GM21528 (cell line): ENCODE measurements around the gene TNIK.

Experiments
- ATAC-seq: cut with Tn5 transposase; IDR thresholded peaks from one replicate; pipeline ENCODE4 v1.9.1; 2021; ENCODE audit warnings: mild to moderate bottlenecking, moderate library complexity; ENCODE audit not compliant: unreplicated experiment, low FRiP score

TNIK gene

GRCh38 chr3:171268677-171269076 lies 191.5 kb downstream of the TNIK start:
- ATAC-seq: no peak

- no peak for ATAC-seq
These were observed 193.1 kb downstream of the TNIK start for GRCh38 chr3:171267104-171267503.

DNA sequence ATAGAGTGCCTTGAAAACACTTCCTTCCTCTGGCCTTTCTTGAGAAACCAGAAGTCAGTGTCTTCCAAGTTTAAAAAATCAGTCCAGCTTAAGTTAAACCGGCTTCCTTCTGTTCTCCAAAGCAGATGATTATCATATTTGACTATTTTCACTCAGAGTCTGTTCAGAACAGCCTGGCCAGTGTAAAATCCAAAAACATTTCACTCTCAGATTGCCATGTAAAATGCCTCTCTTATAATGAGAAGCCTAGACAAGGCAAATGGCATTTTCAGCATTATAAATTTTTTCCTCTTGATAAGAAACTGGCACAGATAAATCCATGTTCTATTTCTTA lies 193.5 kb downstream of the TNIK start:
- no peak for ATAC-seq

- ATAC-seq: no peak
These were observed 194.0 kb downstream of the TNIK start for GRCh38 chr3:171266034-171266739.

DNA sequence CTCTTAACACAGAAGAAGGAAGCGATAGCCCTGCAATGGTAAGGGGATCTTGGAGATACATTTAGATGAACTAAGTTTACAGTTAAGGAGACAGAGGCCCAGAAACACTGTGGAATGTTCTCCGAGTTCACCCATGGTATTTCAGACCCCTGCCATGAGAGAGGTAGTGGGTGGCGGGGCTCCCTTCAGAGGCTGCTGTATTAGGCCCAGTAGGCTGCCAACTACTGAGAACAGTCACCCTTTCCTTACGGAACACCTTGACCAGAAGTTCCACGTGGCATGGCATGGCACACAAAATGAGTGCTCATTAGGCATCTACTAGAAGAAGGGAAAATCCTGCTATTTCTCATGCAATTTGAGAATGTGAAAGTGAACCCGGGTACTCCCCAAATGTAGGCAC lies 195.4 kb downstream of the TNIK start:
- no peak for ATAC-seq

DNA sequence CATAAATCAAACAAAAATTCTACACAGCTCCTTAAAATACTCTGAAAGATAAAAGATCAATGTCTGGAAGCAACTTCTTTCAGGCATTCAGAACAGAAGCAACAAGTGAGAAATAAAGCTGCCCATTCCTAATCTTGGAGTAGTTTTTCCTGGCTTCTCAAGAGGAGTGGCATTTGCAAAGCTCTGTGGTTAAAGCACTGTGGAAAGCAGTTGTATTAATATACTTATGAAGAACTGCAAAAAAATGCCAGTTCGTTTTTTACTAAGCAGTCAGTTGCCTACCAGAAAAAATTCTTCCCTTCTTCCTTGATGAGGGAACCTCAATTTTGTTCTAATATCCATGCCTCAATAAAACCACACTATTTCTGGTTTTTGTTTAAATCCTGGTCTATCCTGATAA lies 197.8 kb downstream of the TNIK start:
- no peak for ATAC-seq

DNA sequence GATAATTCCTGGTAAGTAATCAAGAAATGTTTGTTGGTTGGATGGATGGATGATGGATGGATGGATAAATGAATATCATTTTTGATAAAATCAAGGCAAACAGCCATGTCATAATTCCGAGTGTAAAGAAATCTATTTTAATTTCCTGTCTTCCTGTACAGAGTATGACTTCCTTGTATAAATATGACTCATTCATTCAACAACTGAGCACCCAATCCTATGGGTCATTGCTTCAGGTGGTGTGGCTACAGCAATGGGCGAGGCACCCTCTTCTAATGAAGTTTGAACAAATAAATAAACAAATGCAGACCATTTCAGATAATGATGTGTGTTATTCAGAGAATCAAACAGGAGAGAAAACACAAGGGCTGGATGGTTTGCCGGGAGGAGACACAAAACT lies 198.7 kb downstream of the TNIK start:
- ATAC-seq: no peak

DNA sequence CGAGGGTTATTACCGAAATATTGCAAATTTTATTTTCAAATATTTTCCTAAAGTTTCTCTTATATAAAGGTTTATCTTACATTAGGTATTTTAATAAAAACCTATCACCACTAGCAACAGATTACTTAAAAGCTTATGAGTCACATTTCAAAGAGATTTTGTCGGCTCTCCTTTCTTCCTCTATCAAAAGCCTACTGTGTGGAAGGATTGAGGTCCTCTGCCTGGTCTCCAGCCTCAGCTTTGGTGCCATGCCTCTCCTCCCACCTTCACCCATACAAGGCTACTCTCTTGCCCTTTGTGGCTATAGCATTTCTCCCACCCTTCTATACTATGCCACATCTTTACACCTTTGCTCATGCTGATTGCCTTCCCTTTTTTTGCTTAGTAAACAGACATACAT lies 199.3 kb downstream of the TNIK start:
- no peak for ATAC-seq

DNA sequence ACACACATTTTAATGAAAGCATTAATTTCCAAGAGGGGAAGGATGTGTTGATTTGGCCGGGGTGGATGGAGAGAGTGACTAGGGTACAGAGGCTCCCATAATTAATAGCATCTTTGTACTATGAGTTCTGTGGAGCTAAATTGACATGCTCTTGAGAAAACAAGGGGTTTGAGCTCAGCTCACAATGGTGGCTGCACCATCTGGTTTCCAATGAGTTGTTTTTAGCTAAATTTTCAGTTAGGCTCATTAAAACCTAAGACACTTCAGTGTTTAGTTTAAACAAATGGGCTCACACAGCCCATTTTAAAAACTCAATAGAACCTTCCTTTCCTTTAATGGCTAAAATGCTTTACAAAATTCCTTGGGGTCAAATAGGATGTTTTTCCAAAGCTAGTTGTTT lies 199.7 kb downstream of the TNIK start:
- no peak for ATAC-seq

DNA sequence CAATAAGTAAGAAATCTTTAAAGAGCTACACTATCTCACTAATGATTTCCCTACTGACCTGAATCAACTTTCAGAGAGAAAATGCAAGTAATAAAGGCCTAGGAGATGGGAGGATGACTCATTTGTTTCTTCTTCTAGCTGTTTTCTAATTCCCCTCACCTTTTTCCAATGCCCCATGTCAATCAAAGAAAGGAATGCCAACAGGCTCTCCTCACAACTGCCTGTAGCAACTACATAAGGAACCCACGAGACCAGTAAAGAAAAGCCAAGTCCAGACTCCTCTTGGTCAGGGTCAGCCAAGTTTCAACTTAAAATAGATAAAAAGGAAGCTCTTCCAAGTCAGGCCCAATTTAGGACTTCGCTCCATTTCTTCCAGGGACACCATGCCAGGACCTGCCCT lies 201.9 kb downstream of the TNIK start:
- no peak for ATAC-seq

DNA sequence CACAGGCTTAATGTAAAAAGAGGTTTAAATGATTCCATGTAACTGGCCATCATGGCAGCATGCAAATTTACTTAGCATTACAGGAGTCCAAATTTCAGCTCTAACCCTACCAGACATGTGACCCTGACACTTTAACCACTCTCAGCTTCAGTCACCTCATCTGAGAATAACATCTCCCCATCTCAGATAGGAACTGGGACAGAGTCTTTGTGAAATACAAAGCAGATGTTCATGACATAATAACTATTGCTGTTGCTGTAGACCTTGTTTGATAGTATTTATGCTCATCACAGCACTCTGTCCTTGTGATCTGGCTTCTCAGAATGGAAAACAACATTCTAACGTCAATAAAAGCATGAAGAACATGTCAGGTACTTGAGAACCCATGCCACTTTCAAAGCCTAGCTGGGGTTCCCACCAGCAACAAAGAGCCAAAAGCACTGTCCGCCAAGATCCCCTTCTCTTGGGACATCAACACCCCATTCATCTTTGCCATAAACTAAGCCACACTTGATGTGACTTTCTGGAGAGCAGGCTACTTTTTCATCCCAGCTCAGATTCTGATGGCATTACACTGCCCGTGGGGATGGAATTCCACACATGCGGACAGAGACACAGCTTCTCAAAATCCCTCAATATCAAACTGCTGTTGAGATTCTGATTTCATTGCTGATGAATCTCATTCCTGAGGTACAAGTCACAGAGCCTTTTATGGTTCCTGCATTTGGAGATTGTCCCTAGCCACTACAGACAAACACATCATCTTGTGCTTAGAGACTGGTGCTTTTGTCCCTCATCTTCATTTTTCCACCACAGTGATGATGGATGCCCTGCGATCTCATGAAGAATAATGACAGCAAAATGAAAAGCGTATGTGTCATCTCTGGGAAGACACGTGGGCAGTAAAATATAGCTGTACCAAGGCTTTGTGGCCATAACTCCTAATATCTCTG lies 202.7 kb downstream of the TNIK start:
- peak; percentile 56 for ATAC-seq

DNA sequence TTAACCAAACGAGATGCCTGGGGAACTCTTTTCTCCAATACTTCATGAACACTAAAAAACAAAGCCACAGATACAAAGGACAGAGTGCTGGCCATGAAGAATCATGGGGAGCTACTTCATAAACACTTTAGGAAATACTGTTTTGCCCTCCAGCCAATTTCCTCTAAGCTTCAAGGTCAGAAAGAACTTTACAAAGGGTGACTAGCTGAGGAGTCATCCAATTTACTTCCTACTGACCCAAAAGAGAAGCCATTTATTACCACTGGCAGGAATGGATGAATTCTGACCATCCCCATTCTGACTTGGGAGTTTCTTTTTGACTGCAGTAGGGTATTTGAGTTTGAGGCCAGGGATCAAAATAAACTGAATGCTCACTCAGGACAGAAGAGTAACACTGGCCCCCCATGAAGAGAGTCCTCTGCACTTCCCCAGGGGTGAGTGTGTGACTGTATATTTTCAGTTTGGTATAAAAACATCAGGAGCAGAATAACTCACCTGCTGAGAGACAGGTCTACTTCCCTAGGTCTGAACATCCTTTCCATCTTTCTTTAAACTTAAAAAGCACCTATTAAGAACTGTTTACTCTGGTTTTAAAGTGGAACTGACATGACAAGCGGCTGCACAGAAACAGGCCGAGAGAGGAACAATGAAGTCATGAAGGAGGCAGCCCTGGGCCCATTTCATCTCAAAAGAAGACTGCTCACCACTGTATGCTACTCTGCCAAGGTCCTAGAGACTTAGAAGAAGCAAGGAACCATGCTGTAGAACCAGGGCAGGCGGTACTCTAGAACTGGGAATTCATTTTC lies 203.6 kb downstream of the TNIK start:
- peak; percentile 2 for ATAC-seq

GRCh38 chr3:171255236-171255806 lies 204.9 kb downstream of the TNIK start:
- ATAC-seq: peak; percentile 52

- ATAC-seq: no peak
These were observed 205.9 kb downstream of the TNIK start for GRCh38 chr3:171254315-171254714.

DNA sequence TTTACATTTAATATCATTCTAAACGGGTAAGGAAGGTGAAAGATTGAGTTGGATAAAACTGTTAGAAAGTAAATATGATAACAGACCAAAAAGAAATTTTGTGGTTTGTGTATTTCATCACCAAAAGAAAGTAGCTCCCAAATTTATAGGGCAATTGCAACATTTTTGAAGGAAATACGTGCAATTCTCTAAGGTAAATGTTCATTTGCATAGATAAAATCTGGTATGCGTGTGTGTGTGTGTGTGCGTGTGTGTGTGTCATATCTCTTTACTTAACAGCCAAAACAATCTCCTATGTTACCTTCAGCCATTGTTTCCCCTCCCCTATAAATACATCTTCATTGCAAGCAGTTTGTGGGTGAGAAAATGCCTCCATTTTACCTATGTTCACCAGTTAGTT lies 208.4 kb downstream of the TNIK start:
- no peak for ATAC-seq

- ATAC-seq: no peak
These were observed 209.8 kb downstream of the TNIK start for GRCh38 chr3:171250444-171250843.

DNA sequence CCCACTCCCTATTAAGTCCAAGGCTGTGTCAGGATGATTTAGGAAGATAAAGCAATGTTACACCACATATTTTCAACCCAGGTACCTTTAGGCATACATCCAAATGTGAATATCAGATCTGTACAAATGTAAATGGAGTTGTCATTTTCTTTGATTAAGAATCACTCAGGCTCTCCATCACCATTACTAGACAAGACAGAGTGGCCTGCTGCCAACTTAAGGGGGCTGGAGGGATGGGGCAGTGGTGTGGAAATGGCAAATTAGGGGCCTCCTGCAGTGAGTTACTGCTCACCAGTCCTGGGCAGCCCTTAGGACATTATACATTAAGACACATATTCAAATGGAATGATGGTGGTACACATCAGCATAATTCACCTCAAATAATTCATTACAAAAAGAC lies 211.0 kb downstream of the TNIK start:
- peak; percentile 25 for ATAC-seq

DNA sequence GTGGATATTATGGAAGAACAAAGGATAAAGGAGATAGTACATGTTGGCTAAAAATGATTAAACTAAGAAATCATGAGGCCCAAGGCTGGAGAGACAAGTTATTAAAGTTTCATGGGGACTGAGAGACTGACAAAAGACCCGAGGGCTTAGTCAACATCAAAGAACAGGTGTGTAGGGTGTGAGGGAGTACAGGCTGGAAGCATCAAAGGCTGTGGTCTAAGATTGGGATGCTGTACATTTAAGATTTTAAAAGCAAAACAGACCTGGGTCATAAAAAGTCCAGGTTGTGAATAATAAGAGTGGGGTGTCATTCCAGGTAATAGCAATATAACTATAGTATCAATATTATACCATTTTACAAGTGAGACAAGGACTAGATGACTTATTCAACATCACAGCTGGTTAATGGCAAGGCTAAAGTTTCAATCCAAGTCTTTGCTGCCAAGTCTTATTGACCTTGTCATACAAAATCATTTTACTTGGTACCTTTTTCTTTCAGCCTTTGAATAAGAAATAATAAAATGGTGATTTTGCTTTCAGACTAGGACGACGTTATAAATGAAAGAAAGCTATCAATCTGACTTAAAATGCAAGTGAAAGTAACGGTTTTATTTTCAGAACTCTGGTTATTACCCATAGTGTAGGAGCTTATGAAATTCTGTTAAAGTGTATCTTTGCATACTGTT lies 211.6 kb downstream of the TNIK start:
- ATAC-seq: peak; percentile 79

- ATAC-seq: no peak
These were observed 214.1 kb downstream of the TNIK start for GRCh38 chr3:171245796-171246765.
